ENCODE data around the gene PHETA1. TPM values are rescaled to one million over a fixed set of nuclear protein-coding genes. Genes with fewer than 3 reads are reported as not detected.

Gene PHETA1
- polyA plus RNA-seq, 1 of the 3 experiments (the other 2 are of a cell fraction), result 7.3 TPM

GRCh38 chr12:111334393-111334915, 34.4 kb downstream of the PHETA1 start:
- DNase-seq, result no peak
- Histone ChIP-seq H3K4me3 (ENCODE audit: low read depth in 2 of 2, low read length in 1 of 2) (no peak overlapping the region), H3F3A (replicated peaks; ENCODE audit: insufficient read depth) (no peaks in the 10 kb centered on the region), H3K27me3 (ENCODE audit: insufficient read depth) (peaks cover 9% of the 10 kb centered on the region; the same call in 1 of the 2 replicates), H4K20me1 (ENCODE audit: insufficient read depth) (no peaks in the 10 kb centered on the region), H2AFZ (ENCODE audit: low read depth) (no peak overlapping the region), H3K4me2 (no peak overlapping the region), H3K79me2 (ENCODE audit: insufficient read depth) (no peaks in the 10 kb centered on the region), H3K9ac (no peak overlapping the region), H3K4me1 (ENCODE audit: control insufficient read depth in 1 of 2, insufficient read depth in 2 of 2, low read depth in 1 of 2, low read length in 1 of 2) (no peaks in the 10 kb centered on the region), H3K9me3 (no peaks in the 10 kb centered on the region), H3K36me3 (replicated peaks in 1 of 2; ENCODE audit: control insufficient read depth in 1 of 2, insufficient read depth in 2 of 2, low read length in 1 of 2) (no peaks in the 10 kb centered on the region), H3K27ac (ENCODE audit: low read depth in 2 of 2, low read length in 1 of 2) (no peak overlapping the region), H3K9me2 (no peaks in the 10 kb centered on the region)
- ChIA-PET CTCF (interaction anchor here (1.3 kb wide), 1 partner anchor 311 kb away, joined by 3 read pairs; no protein-coding TSS in a partner anchor), POLR2A (no interaction called here)
- 89% methylated on average over 7 of the region's 11 CpGs for WGBS (ENCODE audit: low lambda C conversion rate)
- TF ChIP-seq GABPA (IDR thresholded peaks at IDR 0.05; ENCODE audit: low read depth) (no peak), TCF12 (IDR thresholded peaks at IDR 0.05) (no peak), RCOR1 (IDR thresholded peaks at IDR 0.05; ENCODE audit: low read length) (no peak), JUND (IDR thresholded peaks at IDR 0.05) (no peak), RAD21 (IDR thresholded peaks at IDR 0.05; ENCODE audit: low read length) (no peak), SIN3A (IDR thresholded peaks at IDR 0.05; ENCODE audit: borderline replicate concordance, low read depth, low read length) (no peak), MXI1 (IDR thresholded peaks at IDR 0.05; ENCODE audit: low read depth, low read length) (no peak), CHD2 (IDR thresholded peaks at IDR 0.05; ENCODE audit: low read length, partially characterized antibody) (no peak), IRF3 (IDR thresholded peaks at IDR 0.05; ENCODE audit: low read depth, low read length) (no peak), USF1 (IDR thresholded peaks at IDR 0.05; ENCODE audit: borderline replicate concordance, low read depth) (no peak), POLR2AphosphoS5 (IDR thresholded peaks at IDR 0.05; ENCODE audit: low read depth, low read length) (no peak), REST (IDR thresholded peaks at IDR 0.05; ENCODE audit: low read depth, low read length) (no peak), FOXM1 (IDR thresholded peaks at IDR 0.05; ENCODE audit: low read depth) (no peak), EZH2phosphoT487 (IDR thresholded peaks at IDR 0.05; ENCODE audit: borderline replicate concordance, low read depth) (no peak), MEF2A (IDR thresholded peaks at IDR 0.05; ENCODE audit: borderline replicate concordance, low read depth) (no peak), GATA2 (CRISPR knock-in tag; IDR thresholded peaks at IDR 0.05) (no peak), ZBTB33 (IDR thresholded peaks at IDR 0.05; ENCODE audit: borderline replicate concordance, low read depth) (no peak), PBX3 (IDR thresholded peaks at IDR 0.05) (no peak), CTCF (IDR thresholded peaks at IDR 0.05) (no peak)
